ACC112 (cell line): Measurements from ENCODE around the gene SF3B2.

Experiments used
- H2AFZ ChIP-seq: fragments of 200-600 bp; sonication (generic); one replicate; pipeline ENCODE4 v1.6.0; 2017; ENCODE audit warnings: antibody characterized with exemption, low read length; ENCODE audit not compliant: unreplicated experiment
- H3K27ac ChIP-seq: fragments of 200-600 bp; sonication (generic); 2 replicates; pipeline ENCODE4 v1.5.1; 2014; ENCODE audit warnings: low read depth, mild to moderate bottlenecking, antibody characterized with exemption, low read length, moderate library complexity
- H3K27me3 ChIP-seq: fragments of 200-600 bp; sonication (generic); 2 replicates; pipeline ENCODE4 v1.6.1; 2014; ENCODE audit warnings: mild to moderate bottlenecking, antibody characterized with exemption, low read length, moderate library complexity, mixed read lengths; ENCODE audit not compliant: insufficient read depth
- H3K36me3 ChIP-seq: fragments of 200-600 bp; sonication (generic); 2 replicates; pipeline ENCODE4 v1.6.1; 2016; ENCODE audit warnings: mild to moderate bottlenecking, antibody characterized with exemption, low read length, moderate library complexity, mixed read lengths; ENCODE audit not compliant: insufficient read depth
- H3K4me1 ChIP-seq: fragments of 200-600 bp; sonication (generic); one replicate; pipeline ENCODE4 v1.6.1; 2016; ENCODE audit warnings: low read length, mixed read lengths; ENCODE audit not compliant: insufficient read depth, unreplicated experiment, control insufficient read depth
- H3K4me3 ChIP-seq: fragments of 200-600 bp; sonication (generic); 2 replicates; pipeline ENCODE4 v1.5.1; 2014; ENCODE audit warnings: mild to moderate bottlenecking, low read depth, low read length
- H3K79me2 ChIP-seq: fragments of 200-600 bp; sonication (generic); one replicate; pipeline ENCODE4 v1.6.0; 2016; ENCODE audit warnings: low read length; ENCODE audit not compliant: control insufficient read depth, unreplicated experiment, insufficient read depth

The SF3B2 gene

GRCh38 chr11:66051371-66051765 lies 796 bp upstream of the SF3B2 start:
- H3K27me3 ChIP-seq: no peaks in the 10 kb centered on the region
- H2AFZ ChIP-seq: peak overlapping the region; percentile 93

DNA sequence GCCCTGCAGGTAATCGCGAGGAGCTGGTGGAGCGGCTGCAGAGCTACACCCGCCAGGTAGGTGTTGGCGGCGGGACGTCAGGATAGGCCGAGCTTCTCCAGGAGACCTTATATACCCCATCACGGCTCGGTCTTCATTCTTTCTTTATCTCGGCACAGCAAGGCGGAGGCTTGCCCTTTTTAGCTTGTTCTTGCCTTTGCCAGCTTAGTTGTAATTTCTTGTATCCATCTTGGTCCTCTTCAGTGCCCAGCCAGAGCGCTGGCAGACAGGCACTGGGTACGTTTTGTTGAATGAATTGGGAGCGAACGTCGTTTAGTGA lies 459 bp downstream of the SF3B2 start:
- Histone ChIP-seq H3K79me2 (peaks cover 43% of the 10 kb centered on the region), H3K36me3 (peaks cover 20% of the 10 kb centered on the region), H3K4me3 (peak overlapping the region; percentile 93), H3K27me3 (no peaks in the 10 kb centered on the region), H2AFZ (peak overlapping the region; percentile 82), H3K27ac (peak overlapping the region; percentile 76), H3K4me1 (peaks cover 21% of the 10 kb centered on the region)

More at GRCh38 chr11:66051371-66051765, 796 bp upstream of the SF3B2 start:
- Histone ChIP-seq H3K4me1 (peaks cover 21% of the 10 kb centered on the region), H3K36me3 (peaks cover 10% of the 10 kb centered on the region), H3K27ac (peak overlapping the region; percentile 76), H3K4me3 (peak overlapping the region; percentile 93), H3K79me2 (peaks cover 37% of the 10 kb centered on the region)

- no peak overlapping the region for H3K27ac ChIP-seq
- no peaks in the 10 kb centered on the region for H3K27me3 ChIP-seq
- H3K36me3 ChIP-seq: peaks cover 33% of the 10 kb centered on the region
- H3K4me1 ChIP-seq: peaks cover 21% of the 10 kb centered on the region
- peaks cover 47% of the 10 kb centered on the region for H3K79me2 ChIP-seq
- H3K4me3 ChIP-seq: no peak overlapping the region
- no peak overlapping the region for H2AFZ ChIP-seq
These were observed 2.9 kb downstream of the SF3B2 start for GRCh38 chr11:66055021-66055420.

DNA sequence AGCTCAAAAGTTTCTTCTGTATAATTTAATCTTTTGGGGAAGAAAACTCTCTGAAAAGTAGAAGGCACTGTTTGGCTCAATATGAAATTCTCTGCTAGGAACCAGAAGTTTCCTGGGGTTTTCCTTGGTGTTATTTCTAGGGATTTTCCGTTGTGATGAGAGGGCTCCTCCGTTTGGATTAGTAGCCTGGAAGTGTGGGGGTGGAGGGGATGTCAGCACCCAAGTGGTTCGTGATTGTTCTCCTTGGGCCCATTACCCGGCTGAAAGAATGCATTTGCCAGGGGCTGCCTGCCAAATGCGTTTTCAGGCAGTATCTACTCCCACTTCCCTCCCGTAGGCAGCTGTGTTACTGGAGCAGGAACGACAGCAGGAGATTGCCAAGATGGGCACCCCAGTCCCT lies 4.3 kb downstream of the SF3B2 start:
- H3K4me1 ChIP-seq: peaks cover 11% of the 10 kb centered on the region
- no peak overlapping the region for H3K27ac ChIP-seq
- peaks cover 47% of the 10 kb centered on the region for H3K79me2 ChIP-seq

DNA sequence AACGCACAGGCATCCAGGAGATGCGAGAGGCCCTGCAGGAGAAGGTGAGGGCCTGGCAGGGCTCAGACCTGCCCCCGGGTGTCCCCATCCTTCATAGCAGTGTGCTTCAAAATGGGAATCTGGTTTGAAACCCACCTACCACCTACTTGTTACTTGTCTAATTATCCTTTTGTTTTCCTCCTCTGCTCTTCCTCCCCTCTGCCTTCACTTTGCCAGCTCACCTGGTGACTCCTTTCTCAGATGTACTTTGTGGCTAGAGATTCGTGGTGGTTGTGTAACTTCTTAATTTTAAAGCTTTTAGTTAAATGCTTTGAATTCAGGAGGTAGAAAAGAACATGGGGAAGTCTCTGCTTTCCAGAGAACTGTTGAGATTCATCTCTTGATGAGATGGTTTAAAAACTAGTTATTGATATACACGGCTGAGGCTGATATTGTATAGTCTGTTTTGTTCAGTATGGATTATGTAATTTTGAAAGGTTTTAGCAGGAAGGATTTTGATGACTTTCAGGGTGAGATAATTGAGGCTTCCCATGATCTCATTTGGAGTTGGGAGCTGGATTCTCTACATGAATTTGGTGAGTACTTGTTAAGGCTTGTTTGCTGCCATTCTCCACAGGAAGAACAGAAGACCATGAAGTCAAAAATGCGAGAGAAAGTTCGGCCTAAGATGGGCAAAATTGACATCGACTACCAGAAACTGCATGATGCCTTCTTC lies 8.0 kb downstream of the SF3B2 start:
- Histone ChIP-seq H3K27ac (no peak overlapping the region), H3K4me3 (no peak overlapping the region), H3K36me3 (peaks cover 56% of the 10 kb centered on the region), H2AFZ (no peak overlapping the region), H3K27me3 (no peaks in the 10 kb centered on the region), H3K79me2 (peaks cover 30% of the 10 kb centered on the region), H3K4me1 (no peaks in the 10 kb centered on the region)

More for the DNA sequence above, 4.3 kb downstream of the SF3B2 start:
- Histone ChIP-seq H3K36me3 (peaks cover 33% of the 10 kb centered on the region), H3K4me3 (no peak overlapping the region), H3K27me3 (no peaks in the 10 kb centered on the region), H2AFZ (no peak overlapping the region)

DNA sequence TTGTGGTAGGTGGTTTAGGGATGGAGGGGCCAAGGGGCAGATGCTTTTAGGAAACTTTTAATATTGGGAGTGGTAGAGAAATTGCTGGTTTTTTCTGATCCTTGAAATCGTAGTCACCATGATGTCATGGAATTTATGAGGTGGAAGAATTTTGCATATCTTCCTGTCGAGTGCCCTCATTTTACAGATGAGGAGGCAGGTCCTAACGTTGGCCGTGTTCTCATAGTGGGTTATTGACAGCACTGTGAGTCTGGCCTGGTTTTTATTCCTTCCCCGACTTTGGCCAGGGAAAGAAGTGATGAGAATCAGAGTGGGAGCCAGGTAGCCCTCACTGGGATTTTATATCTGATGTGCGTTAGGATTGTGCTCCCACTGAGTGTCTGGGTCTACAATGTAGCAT lies 9.1 kb downstream of the SF3B2 start:
- Histone ChIP-seq H2AFZ (no peak overlapping the region), H3K79me2 (peaks cover 21% of the 10 kb centered on the region), H3K36me3 (peaks cover 51% of the 10 kb centered on the region)

DNA sequence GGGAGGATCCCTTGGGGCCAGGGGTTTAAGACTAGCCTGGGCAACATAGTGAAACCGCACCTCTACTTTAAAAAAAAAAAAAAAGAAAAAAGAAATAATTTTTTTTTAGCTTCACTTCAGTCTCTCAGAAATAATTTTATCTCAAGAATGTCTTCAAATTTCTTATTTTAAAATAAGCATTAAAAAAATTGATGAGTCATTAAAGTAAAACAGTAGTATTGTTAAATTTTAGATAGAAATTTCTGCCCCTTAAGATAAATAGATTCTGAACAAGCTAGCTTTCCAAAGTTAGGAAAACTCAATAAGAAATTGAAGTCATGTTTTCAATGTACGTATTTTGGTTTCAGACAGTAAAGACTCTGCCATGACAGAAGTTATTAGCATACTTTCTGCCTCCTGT lies 10.2 kb downstream of the SF3B2 start:
- Histone ChIP-seq H3K27me3 (no peaks in the 10 kb centered on the region), H3K79me2 (peaks cover 19% of the 10 kb centered on the region), H3K27ac (peak overlapping the region; percentile 27; the same call in 1 of the 2 replicates), H3K36me3 (peaks cover 45% of the 10 kb centered on the region), H3K4me1 (no peaks in the 10 kb centered on the region), H2AFZ (no peak overlapping the region), H3K4me3 (no peak overlapping the region)

More for the DNA sequence above, 9.1 kb downstream of the SF3B2 start:
- Histone ChIP-seq H3K27me3 (no peaks in the 10 kb centered on the region), H3K27ac (no peak overlapping the region), H3K4me3 (no peak overlapping the region), H3K4me1 (no peaks in the 10 kb centered on the region)

- H3K79me2 ChIP-seq: peaks cover 15% of the 10 kb centered on the region
- no peak overlapping the region for H3K4me3 ChIP-seq
- no peak overlapping the region for H2AFZ ChIP-seq
- H3K4me1 ChIP-seq: peaks cover 6% of the 10 kb centered on the region
- H3K36me3 ChIP-seq: peaks cover 37% of the 10 kb centered on the region
- no peaks in the 10 kb centered on the region for H3K27me3 ChIP-seq
- H3K27ac ChIP-seq: no peak overlapping the region
These were observed 11.7 kb downstream of the SF3B2 start for GRCh38 chr11:66063900-66064299.

DNA sequence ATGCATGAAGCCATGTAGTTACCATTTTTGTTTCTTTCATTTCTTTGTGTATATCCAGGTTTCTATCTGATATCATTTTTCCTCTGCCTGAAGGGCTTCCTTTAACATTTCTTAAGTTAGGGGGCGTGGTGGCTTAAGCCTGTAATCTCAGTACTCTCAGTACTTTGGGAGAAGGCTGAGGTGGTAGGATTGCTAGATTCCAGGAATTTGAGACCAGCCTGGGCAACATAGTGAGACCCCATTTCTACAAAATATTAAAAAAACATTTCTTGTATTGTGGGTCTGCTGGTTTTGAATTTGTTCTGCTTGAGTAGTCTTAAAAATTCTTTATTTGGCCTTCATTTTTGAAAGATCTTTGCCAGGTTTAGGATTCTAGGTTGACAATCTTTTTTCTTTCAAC lies 12.4 kb downstream of the SF3B2 start:
- no peak overlapping the region for H2AFZ ChIP-seq
- no peak overlapping the region for H3K27ac ChIP-seq
- no peak overlapping the region for H3K4me3 ChIP-seq
- H3K36me3 ChIP-seq: peaks cover 35% of the 10 kb centered on the region
- peaks cover 15% of the 10 kb centered on the region for H3K79me2 ChIP-seq
- peaks cover 13% of the 10 kb centered on the region for H3K4me1 ChIP-seq
- H3K27me3 ChIP-seq: no peaks in the 10 kb centered on the region

GRCh38 chr11:66066751-66067150 lies 14.6 kb downstream of the SF3B2 start:
- Histone ChIP-seq H3K36me3 (peaks cover 35% of the 10 kb centered on the region), H3K4me1 (peaks cover 15% of the 10 kb centered on the region), H3K27me3 (no peaks in the 10 kb centered on the region)

GRCh38 chr11:66067640-66068039 lies 15.5 kb downstream of the SF3B2 start:
- H3K27ac ChIP-seq: no peak overlapping the region
- H2AFZ ChIP-seq: no peak overlapping the region
- H3K36me3 ChIP-seq: peaks cover 32% of the 10 kb centered on the region
- peaks cover 33% of the 10 kb centered on the region for H3K79me2 ChIP-seq
- no peaks in the 10 kb centered on the region for H3K27me3 ChIP-seq
- H3K4me3 ChIP-seq: no peak overlapping the region
- peaks cover 24% of the 10 kb centered on the region for H3K4me1 ChIP-seq

More at GRCh38 chr11:66066751-66067150, 14.6 kb downstream of the SF3B2 start:
- H3K27ac ChIP-seq: no peak overlapping the region
- no peak overlapping the region for H2AFZ ChIP-seq
- H3K79me2 ChIP-seq: peaks cover 24% of the 10 kb centered on the region
- H3K4me3 ChIP-seq: no peak overlapping the region
